Stimulated activated CD4-positive, alpha-beta T cell treated with anti-CD3 and anti-CD28 coated beads, Interleukin-2, amount 100 ng/mL, for 4 hours (primary cell): ENCODE results near the gene TM4SF1.
"Not testable (repeated sequence)": the region's sequence is repeated elsewhere in the genome, so short reads cannot be mapped to it uniquely, and the experiment has no call there.

Experiments used
- DNase-seq: peaks from one replicate; pipeline ENCODE4 v3.0.0-alpha.2; 2020; ENCODE audit warnings: low read depth

Gene TM4SF1

GRCh38 chr3:149342413-149343380, 34.8 kb downstream of the TM4SF1 start:
- no peak for DNase-seq

- no peak for DNase-seq
Measured at GRCh38 chr3:149340310-149340933, 37.0 kb downstream of the TM4SF1 start.

GRCh38 chr3:149339931-149340309, 37.5 kb downstream of the TM4SF1 start:
- DNase-seq = no peak

- DNase-seq = not testable (repeated sequence)
Measured at GRCh38 chr3:149337486-149337885, 40.0 kb downstream of the TM4SF1 start.

GRCh38 chr3:149336925-149337324, 40.5 kb downstream of the TM4SF1 start:
- DNase-seq = no peak

- no peak for DNase-seq
Measured at GRCh38 chr3:149333176-149333859, 44.1 kb downstream of the TM4SF1 start, which contains the start of gene TM4SF18. TSS of gene TM4SF18 (minus strand) at chr3:149333636. CDS start at chr3:149333382, 254 bp downstream.

GRCh38 chr3:149332771-149333170, 44.7 kb downstream of the TM4SF1 start:
- DNase-seq = no peak

- no peak for DNase-seq
Measured at GRCh38 chr3:149332227-149332765, 45.2 kb downstream of the TM4SF1 start.

GRCh38 chr3:149331396-149331795, 46.1 kb downstream of the TM4SF1 start:
- DNase-seq = no peak

GRCh38 chr3:149330609-149331331, 46.7 kb downstream of the TM4SF1 start:
- DNase-seq = no peak

- DNase-seq = no peak
Measured at GRCh38 chr3:149327156-149327555, 50.3 kb downstream of the TM4SF1 start.

- no peak for DNase-seq
Measured at GRCh38 chr3:149325581-149325980, 51.9 kb downstream of the TM4SF1 start.

GRCh38 chr3:149324332-149324731, 53.1 kb downstream of the TM4SF1 start:
- DNase-seq = no peak

GRCh38 chr3:149321640-149322039, 55.8 kb downstream of the TM4SF1 start:
- no peak for DNase-seq

GRCh38 chr3:149321136-149321535, 56.3 kb downstream of the TM4SF1 start:
- no peak for DNase-seq

- no peak for DNase-seq
Measured at GRCh38 chr3:149319750-149320149, 57.7 kb downstream of the TM4SF1 start.
